ENCODE data around the gene MFSD11.

GRCh38 chr17:76713765-76714164 lies 24.2 kb upstream of the MFSD11 start:
- TF ChIP-seq, protein P1, sequence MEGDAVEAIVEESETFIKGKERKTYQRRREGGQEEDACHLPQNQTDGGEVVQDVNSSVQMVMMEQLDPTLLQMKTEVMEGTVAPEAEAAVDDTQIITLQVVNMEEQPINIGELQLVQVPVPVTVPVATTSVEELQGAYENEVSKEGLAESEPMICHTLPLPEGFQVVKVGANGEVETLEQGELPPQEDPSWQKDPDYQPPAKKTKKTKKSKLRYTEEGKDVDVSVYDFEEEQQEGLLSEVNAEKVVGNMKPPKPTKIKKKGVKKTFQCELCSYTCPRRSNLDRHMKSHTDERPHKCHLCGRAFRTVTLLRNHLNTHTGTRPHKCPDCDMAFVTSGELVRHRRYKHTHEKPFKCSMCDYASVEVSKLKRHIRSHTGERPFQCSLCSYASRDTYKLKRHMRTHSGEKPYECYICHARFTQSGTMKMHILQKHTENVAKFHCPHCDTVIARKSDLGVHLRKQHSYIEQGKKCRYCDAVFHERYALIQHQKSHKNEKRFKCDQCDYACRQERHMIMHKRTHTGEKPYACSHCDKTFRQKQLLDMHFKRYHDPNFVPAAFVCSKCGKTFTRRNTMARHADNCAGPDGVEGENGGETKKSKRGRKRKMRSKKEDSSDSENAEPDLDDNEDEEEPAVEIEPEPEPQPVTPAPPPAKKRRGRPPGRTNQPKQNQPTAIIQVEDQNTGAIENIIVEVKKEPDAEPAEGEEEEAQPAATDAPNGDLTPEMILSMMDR (IDR thresholded peaks at IDR 0.05): no peak
- no peak for TF ChIP-seq POLR2A (IDR thresholded peaks at IDR 0.05)
- no peak for TF ChIP-seq POLR2AphosphoS5 (IDR thresholded peaks at IDR 0.05)
